HFFc6 (cell line): ENCODE measurements around the gene SPATA16. TPM values are rescaled to one million over a fixed set of nuclear protein-coding genes. Genes with fewer than 3 reads are reported as not detected.

ENCODE experiments used
- DNase-seq: peaks from one replicate; pipeline ENCODE4 v3.0.0-alpha.2; 2018
- H3K27ac Mint-ChIP-seq: 2 replicates; pipeline ENCODE4 v1.8.0; 2020; ENCODE audit warnings: mild to moderate bottlenecking, mixed read lengths
- H3K27me3 Mint-ChIP-seq: 2 replicates; pipeline ENCODE4 v1.8.0; 2021; ENCODE audit warnings: mild to moderate bottlenecking, moderate library complexity, mixed read lengths; ENCODE audit not compliant: insufficient read depth
- H3K36me3 Mint-ChIP-seq: 2 replicates; pipeline ENCODE4 v1.8.0; 2021; ENCODE audit warnings: low read depth, mixed read lengths
- H3K4me1 Mint-ChIP-seq: 2 replicates; pipeline ENCODE4 v1.8.0; 2020; ENCODE audit warnings: low read depth, mixed read lengths
- H3K4me3 Mint-ChIP-seq: 2 replicates; pipeline ENCODE4 v1.8.0; 2020; ENCODE audit warnings: mild to moderate bottlenecking, moderate library complexity, mixed read lengths
- H3K9me3 Mint-ChIP-seq: 2 replicates; pipeline ENCODE4 v1.8.0; 2020; ENCODE audit warnings: mild to moderate bottlenecking, mixed read lengths
- CTCF ChIP-seq: fragments of 200-600 bp; sonication (generic); IDR thresholded peaks from 2 replicates; pipeline ENCODE4 v1.5.0; 2021; ENCODE audit warnings: antibody characterized with exemption, mild to moderate bottlenecking
- total RNA-seq, 6 experiments: library from RNA; stranded (reverse); fragmentation: NEBNext Ultra II Directional; extraction: Animal tissue kit (Norgen Biotek cat#: 25700); gene quantifications; 2 replicates in 1 of 6; 3 replicates in 5 of 6; pipeline ENCODE4 v1.2.3, GENCODE V29; 2021

Gene SPATA16
- total RNA-seq, 6 experiments from 2014 or later, result not detected

- Mint-ChIP-seq H3K4me3 (no peak overlapping the region), H3K4me1 (peaks cover 11% of the 10 kb centered on the region), H3K27ac (no peak overlapping the region), H3K27me3 (peaks cover 1% of the 10 kb centered on the region; the same call in 1 of the 2 replicates), H3K9me3 (no peaks in the 10 kb centered on the region), H3K36me3 (no peaks in the 10 kb centered on the region)
- DNase-seq, result no peak
- no peak for TF ChIP-seq CTCF
Observed at GRCh38 chr3:172915911-172916514, 225.0 kb downstream of the SPATA16 start.

GRCh38 chr3:172914854-172915253 lies 226.2 kb downstream of the SPATA16 start:
- Mint-ChIP-seq H3K27ac (no peak overlapping the region), H3K4me1 (peaks cover 11% of the 10 kb centered on the region), H3K4me3 (no peak overlapping the region), H3K27me3 (no peaks in the 10 kb centered on the region), H3K36me3 (no peaks in the 10 kb centered on the region), H3K9me3 (no peaks in the 10 kb centered on the region)
- no peak for TF ChIP-seq CTCF
- DNase-seq, result no peak

GRCh38 chr3:172913911-172914655 lies 227.0 kb downstream of the SPATA16 start:
- no peak for DNase-seq
- Mint-ChIP-seq H3K36me3 (no peaks in the 10 kb centered on the region), H3K9me3 (no peaks in the 10 kb centered on the region), H3K27me3 (no peaks in the 10 kb centered on the region), H3K27ac (no peak overlapping the region), H3K4me3 (no peak overlapping the region), H3K4me1 (peaks cover 11% of the 10 kb centered on the region)
- TF ChIP-seq CTCF, result no peak

- DNase-seq, result no peak
- Mint-ChIP-seq H3K4me1 (no peaks in the 10 kb centered on the region), H3K36me3 (no peaks in the 10 kb centered on the region), H3K27ac (no peak overlapping the region), H3K9me3 (no peaks in the 10 kb centered on the region), H3K4me3 (no peak overlapping the region), H3K27me3 (peaks cover 4% of the 10 kb centered on the region)
- TF ChIP-seq CTCF, result no peak
Observed at GRCh38 chr3:172911142-172911541, 229.9 kb downstream of the SPATA16 start.

GRCh38 chr3:172908771-172909270 lies 232.2 kb downstream of the SPATA16 start:
- H3K27ac Mint-ChIP-seq, result no peak overlapping the region
- DNase-seq, result no peak
- TF ChIP-seq CTCF, result no peak
- no peak overlapping the region for H3K4me3 Mint-ChIP-seq
- no peaks in the 10 kb centered on the region for H3K4me1 Mint-ChIP-seq
- H3K9me3 Mint-ChIP-seq, result no peaks in the 10 kb centered on the region
- no peaks in the 10 kb centered on the region for H3K36me3 Mint-ChIP-seq
- peaks cover 5% of the 10 kb centered on the region for H3K27me3 Mint-ChIP-seq
